Suprapubic skin (tissue), 4 donors: ENCODE results near the gene PDE4B. TPM values are rescaled to one million over a fixed set of nuclear protein-coding genes. Genes with fewer than 3 reads are reported as not detected.

Experiments used
- DNase-seq, 2 donors: peaks; one replicate each; pipeline ENCODE4 v3.0.0-alpha.2; 2019; ENCODE audit warnings: low spot score in 2 of 2
- H3K27ac ChIP-seq: fragments of 200-600 bp; sonication (generic); one replicate; pipeline ENCODE4 v1.5.1; 2019
- H3K27me3 ChIP-seq: fragments of 200-600 bp; sonication (generic); one replicate; pipeline ENCODE4 v1.5.1; 2019
- H3K36me3 ChIP-seq: fragments of 200-600 bp; sonication (generic); one replicate; pipeline ENCODE4 v1.5.1; 2019
- H3K4me1 ChIP-seq: fragments of 200-600 bp; sonication (generic); one replicate; pipeline ENCODE4 v1.5.1; 2019
- H3K4me3 ChIP-seq: fragments of 200-600 bp; sonication (generic); one replicate; pipeline ENCODE4 v1.5.1; 2019; ENCODE audit warnings: mild to moderate bottlenecking
- H3K9me3 ChIP-seq: fragments of 200-600 bp; sonication (generic); one replicate; pipeline ENCODE4 v1.5.1; 2019
- EP300 ChIP-seq: sonication (generic); formaldehyde crosslinking; IDR thresholded peaks from one replicate; pipeline ENCODE4 v1.6.1; 2017; ENCODE audit warnings: antibody characterized with exemption
- POLR2A ChIP-seq, 2 donors: fragments of 450-650 bp; IDR thresholded peaks; one replicate each; pipeline ENCODE4 v1.6.1; 2017; ENCODE audit warnings: antibody characterized with exemption in 2 of 2, mild to moderate bottlenecking in 2 of 2, moderate library complexity in 2 of 2
- POLR2AphosphoS5 ChIP-seq, 3 donors: sonication (generic); formaldehyde crosslinking; IDR thresholded peaks; one replicate each; pipeline ENCODE4 v1.6.1; 2017; ENCODE audit warnings: antibody characterized with exemption in 3 of 3
- WGBS: methylation state at CpG from one replicate; pipeline ENCODE4 v1.1.5; 2018; 5-methylcytosine and 5-hydroxymethylcytosine counted together
- total RNA-seq, 4 donors: library from RNA; depleted of rRNA; stranded (reverse); fragments of >200 nt; gene quantifications; one replicate each; pipeline ENCODE4 v1.1.0, GENCODE V29; 2016
- TF ChIP-seq, protein P1 (sequence below), 2 donors: fragments of 200-600 bp in 1 of 2; fragments of 450-650 bp in 1 of 2; sonication (generic) in 1 of 2; IDR thresholded peaks; one replicate each; pipeline ENCODE4 v1.5.1; 2016 to 2019; ENCODE audit warnings: antibody characterized with exemption in 2 of 2, mild to moderate bottlenecking in 1 of 2, moderate library complexity in 1 of 2

Gene PDE4B
- total RNA-seq, 4 donors from 2014 or later: 14.2 to 27.6 (median 16.7) TPM

DNA sequence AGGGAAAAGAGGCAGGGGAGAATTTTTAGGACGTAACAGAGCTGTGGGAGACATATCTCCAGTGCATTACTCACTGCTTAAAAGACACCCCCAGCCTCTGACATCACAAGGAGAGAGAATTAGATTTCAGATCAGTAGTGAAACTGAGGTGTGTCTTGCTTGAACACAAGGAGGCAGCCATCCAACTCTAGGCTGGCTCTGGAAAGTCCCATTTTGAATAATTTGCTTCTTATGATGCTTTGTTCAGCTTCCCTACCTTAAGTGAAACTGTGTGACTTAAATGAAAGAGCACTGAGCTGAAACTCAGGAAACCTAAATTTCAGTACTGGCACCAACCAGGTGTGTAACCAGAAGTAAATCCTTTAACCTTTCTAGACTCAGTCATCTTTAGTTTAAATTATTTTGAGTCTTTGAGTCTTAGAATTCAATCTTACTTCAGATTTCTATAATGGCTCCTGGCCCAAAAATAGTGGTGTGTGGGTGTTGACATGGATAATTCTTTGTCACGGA is 489.7 kb downstream of the PDE4B start:
- 22% methylated on average over 2 of the region's 2 CpGs for WGBS
- no peak for TF ChIP-seq POLR2A (IDR thresholded peaks at IDR 0.05)
- TF ChIP-seq POLR2AphosphoS5 (IDR thresholded peaks at IDR 0.05): no peak
- TF ChIP-seq, protein P1, sequence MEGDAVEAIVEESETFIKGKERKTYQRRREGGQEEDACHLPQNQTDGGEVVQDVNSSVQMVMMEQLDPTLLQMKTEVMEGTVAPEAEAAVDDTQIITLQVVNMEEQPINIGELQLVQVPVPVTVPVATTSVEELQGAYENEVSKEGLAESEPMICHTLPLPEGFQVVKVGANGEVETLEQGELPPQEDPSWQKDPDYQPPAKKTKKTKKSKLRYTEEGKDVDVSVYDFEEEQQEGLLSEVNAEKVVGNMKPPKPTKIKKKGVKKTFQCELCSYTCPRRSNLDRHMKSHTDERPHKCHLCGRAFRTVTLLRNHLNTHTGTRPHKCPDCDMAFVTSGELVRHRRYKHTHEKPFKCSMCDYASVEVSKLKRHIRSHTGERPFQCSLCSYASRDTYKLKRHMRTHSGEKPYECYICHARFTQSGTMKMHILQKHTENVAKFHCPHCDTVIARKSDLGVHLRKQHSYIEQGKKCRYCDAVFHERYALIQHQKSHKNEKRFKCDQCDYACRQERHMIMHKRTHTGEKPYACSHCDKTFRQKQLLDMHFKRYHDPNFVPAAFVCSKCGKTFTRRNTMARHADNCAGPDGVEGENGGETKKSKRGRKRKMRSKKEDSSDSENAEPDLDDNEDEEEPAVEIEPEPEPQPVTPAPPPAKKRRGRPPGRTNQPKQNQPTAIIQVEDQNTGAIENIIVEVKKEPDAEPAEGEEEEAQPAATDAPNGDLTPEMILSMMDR (IDR thresholded peaks at IDR 0.05): no peak
- TF ChIP-seq EP300: no peak

DNA sequence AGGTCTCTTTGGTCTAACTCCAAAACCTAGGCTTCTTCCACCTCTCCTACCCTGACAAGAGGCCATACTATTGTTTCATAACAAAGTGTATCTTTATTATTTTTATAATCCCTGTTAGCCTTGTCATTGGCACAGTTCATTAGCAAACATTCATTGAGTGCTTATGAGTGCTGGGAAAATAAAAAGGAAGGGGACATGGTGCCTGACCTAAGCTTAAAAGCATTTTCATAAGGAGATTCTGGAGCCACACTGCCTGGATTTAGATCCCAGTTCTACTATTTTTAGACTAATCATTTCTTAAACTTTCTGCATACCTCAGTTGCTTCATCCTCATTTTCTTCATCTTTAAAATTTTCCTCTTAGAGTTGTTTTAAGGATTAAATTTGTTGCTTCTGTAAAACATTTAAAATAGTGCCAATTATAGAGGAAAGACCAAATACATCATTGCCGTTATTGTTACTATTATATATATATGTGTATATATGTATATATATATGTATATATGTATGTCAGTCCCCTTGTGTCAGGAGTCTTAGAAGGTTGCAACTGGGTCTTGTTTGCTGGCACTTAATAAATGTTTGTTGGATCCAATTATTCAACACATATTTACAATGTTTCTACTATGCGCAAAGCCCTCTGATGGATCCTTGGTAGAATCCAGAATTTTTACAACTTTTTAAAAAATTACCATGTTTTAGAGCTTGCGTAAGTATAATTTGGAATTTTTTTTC is 490.4 kb downstream of the PDE4B start:
- Histone ChIP-seq H3K27me3 (no peaks in the 10 kb centered on the region), H3K9me3 (no peaks in the 10 kb centered on the region), H3K4me1 (peaks cover 23% of the 10 kb centered on the region), H3K27ac (no peak overlapping the region), H3K36me3 (no peaks in the 10 kb centered on the region), H3K4me3 (no peak overlapping the region)
- 90% methylated on average over 3 of the region's 3 CpGs for WGBS
- DNase-seq: no peak
- TF ChIP-seq, protein P1 (IDR thresholded peaks at IDR 0.05): no peak
- TF ChIP-seq EP300: no peak
- no peak for TF ChIP-seq POLR2A (IDR thresholded peaks at IDR 0.05)
- TF ChIP-seq POLR2AphosphoS5 (IDR thresholded peaks at IDR 0.05): no peak

More for the DNA sequence above, 489.7 kb downstream of the PDE4B start:
- Histone ChIP-seq H3K9me3 (no peaks in the 10 kb centered on the region), H3K36me3 (no peaks in the 10 kb centered on the region), H3K27ac (no peak overlapping the region), H3K4me3 (no peak overlapping the region), H3K27me3 (no peaks in the 10 kb centered on the region), H3K4me1 (peaks cover 23% of the 10 kb centered on the region)
- DNase-seq: no peak

- no peak for TF ChIP-seq POLR2A (IDR thresholded peaks at IDR 0.05)
- TF ChIP-seq POLR2AphosphoS5 (IDR thresholded peaks at IDR 0.05): no peak
- TF ChIP-seq, protein P1 (IDR thresholded peaks at IDR 0.05): no peak
- no peak for TF ChIP-seq EP300
- H3K27me3 ChIP-seq: no peaks in the 10 kb centered on the region
- H3K9me3 ChIP-seq: no peaks in the 10 kb centered on the region
- H3K4me1 ChIP-seq: peaks cover 18% of the 10 kb centered on the region
- no peak for DNase-seq
- no peaks in the 10 kb centered on the region for H3K36me3 ChIP-seq
- H3K4me3 ChIP-seq: no peak overlapping the region
- 46% methylated on average over 2 of the region's 2 CpGs for WGBS
- H3K27ac ChIP-seq: no peak overlapping the region
These were observed 490.9 kb downstream of the PDE4B start for GRCh38 chr1:66283622-66284041.

GRCh38 chr1:66284746-66285145 is 492.1 kb downstream of the PDE4B start:
- Histone ChIP-seq H3K9me3 (no peaks in the 10 kb centered on the region), H3K4me3 (no peak overlapping the region), H3K36me3 (no peaks in the 10 kb centered on the region), H3K27me3 (no peaks in the 10 kb centered on the region), H3K27ac (no peak overlapping the region), H3K4me1 (peaks cover 15% of the 10 kb centered on the region)
- WGBS: 77% methylated on average over 2 of the region's 2 CpGs
- no peak for TF ChIP-seq POLR2AphosphoS5 (IDR thresholded peaks at IDR 0.05)
- no peak for TF ChIP-seq EP300
- TF ChIP-seq, protein P1 (IDR thresholded peaks at IDR 0.05): no peak
- no peak for TF ChIP-seq POLR2A (IDR thresholded peaks at IDR 0.05)
- DNase-seq: no peak

- Histone ChIP-seq H3K4me3 (no peak overlapping the region), H3K4me1 (peaks cover 15% of the 10 kb centered on the region), H3K9me3 (no peaks in the 10 kb centered on the region), H3K27me3 (no peaks in the 10 kb centered on the region), H3K27ac (no peak overlapping the region), H3K36me3 (no peaks in the 10 kb centered on the region)
- TF ChIP-seq POLR2A (IDR thresholded peaks at IDR 0.05): no peak
- 55% methylated on average over 2 of the region's 2 CpGs for WGBS
- DNase-seq: no peak
These were observed 493.0 kb downstream of the PDE4B start for GRCh38 chr1:66285618-66286270.
